AG04449 (cell line): ENCODE data around the gene POM121L2.

ENCODE experiments used
- CTCF ChIA-PET: fragments of 350-600 bp; formaldehyde crosslinking; extraction: SDS; loops from one replicate; lab custom pipeline; 2021; ENCODE audit warnings: antibody characterized with exemption; lab: Yijun Ruan, JAX
- POLR2A ChIA-PET: fragments of 400-600, 350-600 bp; formaldehyde crosslinking; extraction: SDS; loops from one replicate; lab custom pipeline; 2020; ENCODE audit warnings: antibody characterized with exemption, inconsistent platforms; lab: Yijun Ruan, JAX
- DNase-seq: peaks from one replicate; pipeline ENCODE4 v3.0.0-alpha.2; 2010; ENCODE audit warnings: low read depth, low spot score
- H3K4me3 ChIP-seq: 2 replicates; pipeline ENCODE4 v1.5.1; 2011; ENCODE audit warnings: low read depth, mild to moderate bottlenecking, control low read depth, low read length
- TF ChIP-seq, protein P1 (sequence below): IDR thresholded peaks from one replicate; pipeline ENCODE4 v1.5.1; 2011; ENCODE audit warnings: mild to moderate bottlenecking, moderate library complexity, low read length, control low read depth, inconsistent platforms; ENCODE audit not compliant: insufficient read depth; ENCODE audit errors: missing control alignments

The POM121L2 gene

DNA sequence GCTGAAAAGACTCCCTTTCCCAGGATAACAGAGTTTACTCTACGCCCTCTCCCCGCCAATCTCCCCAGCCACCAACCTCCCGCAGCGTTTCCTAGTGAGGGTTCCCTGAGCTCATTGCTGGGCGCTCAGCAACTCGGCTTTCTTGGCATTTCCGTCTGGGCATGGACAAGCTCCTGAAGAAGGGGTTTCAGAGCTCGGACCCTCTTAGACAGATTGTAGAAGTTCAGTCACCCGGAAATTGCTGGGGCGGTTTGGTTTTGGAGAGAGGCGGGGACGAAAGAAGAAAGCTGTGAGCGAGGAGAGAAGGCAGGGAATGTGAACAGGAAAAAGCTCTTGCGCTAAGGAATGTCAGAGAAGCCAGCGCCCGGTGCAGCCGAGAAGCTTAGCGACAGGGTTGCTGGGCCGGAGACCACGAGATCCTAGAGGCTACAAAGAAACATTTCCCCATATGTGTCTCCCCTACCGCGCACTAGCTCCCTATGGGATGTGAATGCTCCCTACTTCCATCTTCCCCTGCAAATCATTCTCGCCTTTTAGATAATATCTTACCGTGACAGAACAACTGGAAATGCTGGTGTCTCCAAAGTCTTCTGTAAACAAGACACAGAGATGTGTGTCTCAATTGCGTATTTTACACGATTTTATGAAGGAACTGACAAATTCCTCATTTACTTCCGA is 15.8 kb downstream of the POM121L2 start:
- CTCF ChIA-PET: interaction anchor here (0.8 to 1.0 kb wide), 2 partner anchors 17 to 136 kb away, joined by 4 to 8 read pairs; partner anchors contain the start of gene POM121L2
- H3K4me3 ChIP-seq: peak overlapping the region; percentile 56
- POLR2A ChIA-PET: interaction anchor here (2.0 kb wide), 1 partner anchor 176 kb away, joined by 5 read pairs; the partner anchor contains the start of gene ZNF184
- TF ChIP-seq, protein P1, sequence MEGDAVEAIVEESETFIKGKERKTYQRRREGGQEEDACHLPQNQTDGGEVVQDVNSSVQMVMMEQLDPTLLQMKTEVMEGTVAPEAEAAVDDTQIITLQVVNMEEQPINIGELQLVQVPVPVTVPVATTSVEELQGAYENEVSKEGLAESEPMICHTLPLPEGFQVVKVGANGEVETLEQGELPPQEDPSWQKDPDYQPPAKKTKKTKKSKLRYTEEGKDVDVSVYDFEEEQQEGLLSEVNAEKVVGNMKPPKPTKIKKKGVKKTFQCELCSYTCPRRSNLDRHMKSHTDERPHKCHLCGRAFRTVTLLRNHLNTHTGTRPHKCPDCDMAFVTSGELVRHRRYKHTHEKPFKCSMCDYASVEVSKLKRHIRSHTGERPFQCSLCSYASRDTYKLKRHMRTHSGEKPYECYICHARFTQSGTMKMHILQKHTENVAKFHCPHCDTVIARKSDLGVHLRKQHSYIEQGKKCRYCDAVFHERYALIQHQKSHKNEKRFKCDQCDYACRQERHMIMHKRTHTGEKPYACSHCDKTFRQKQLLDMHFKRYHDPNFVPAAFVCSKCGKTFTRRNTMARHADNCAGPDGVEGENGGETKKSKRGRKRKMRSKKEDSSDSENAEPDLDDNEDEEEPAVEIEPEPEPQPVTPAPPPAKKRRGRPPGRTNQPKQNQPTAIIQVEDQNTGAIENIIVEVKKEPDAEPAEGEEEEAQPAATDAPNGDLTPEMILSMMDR: no peak
- DNase-seq: no peak

DNA sequence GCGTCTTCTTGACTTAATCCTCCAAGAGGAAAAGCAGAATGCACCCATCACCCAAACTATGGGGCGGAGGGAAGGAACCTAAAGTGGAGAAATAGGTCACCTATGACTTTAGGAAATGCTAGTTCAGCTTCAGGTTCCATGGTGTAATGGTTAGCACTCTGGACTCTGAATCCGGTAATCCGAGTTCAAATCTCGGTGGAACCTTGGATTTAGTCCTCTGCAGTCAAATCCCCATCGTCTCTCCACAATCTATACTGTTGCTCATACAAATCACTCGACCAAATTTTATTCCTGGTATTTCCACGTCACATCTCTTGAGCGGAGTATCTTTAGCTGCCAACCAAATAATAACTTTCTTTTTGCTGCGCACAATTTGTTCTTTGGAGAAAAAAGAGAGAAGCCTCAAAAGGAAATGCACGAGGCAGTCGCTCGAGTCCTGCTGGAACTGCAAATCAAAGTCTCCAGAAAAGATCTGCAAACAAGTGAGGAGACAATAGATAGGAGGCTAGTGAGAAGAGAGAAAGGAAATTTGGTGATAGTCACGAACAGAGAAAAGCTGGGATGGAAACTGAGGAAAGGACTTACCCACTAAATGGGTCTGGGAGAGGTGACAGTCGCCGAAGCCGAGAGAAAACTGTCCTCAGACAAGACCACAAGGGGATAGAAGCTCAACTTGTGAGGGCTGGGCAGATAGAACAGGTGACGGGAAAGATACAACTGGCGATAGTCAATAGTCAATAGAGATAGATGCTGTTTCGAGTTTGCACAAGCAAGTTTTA is 16.6 kb downstream of the POM121L2 start:
- POLR2A ChIA-PET: interaction anchor here (2.0 kb wide), 1 partner anchor 177 kb away, joined by 5 read pairs; the partner anchor contains the start of gene ZNF184

DNA sequence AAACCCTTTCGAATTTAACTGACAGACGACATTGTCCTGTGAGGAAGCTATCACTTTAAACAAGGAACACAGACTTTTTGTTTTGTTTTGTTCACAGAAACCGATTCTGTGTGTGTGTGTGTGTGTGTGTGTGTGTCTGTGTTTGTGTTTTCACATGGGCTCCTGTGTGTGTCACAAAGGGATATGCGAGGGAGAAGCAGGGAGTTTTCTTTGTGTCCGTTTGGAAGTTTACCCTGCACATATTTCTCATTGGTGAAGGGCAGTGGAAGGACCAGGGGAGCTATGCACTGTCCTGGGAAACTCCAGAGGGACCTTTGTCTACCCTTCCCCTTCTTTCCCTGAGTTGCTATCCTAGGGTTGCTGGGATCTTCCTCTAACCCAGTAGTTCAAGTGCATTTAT is 17.7 kb downstream of the POM121L2 start:
- ChIA-PET CTCF (interaction anchor here (1.7 kb wide), 1 partner anchor 19 kb away, joined by 6 read pairs; no protein-coding TSS in a partner anchor), POLR2A (no interaction called here)
- H3K4me3 ChIP-seq: no peak overlapping the region
- TF ChIP-seq, protein P1: no peak
- DNase-seq: no peak

More for the DNA sequence above, 16.6 kb downstream of the POM121L2 start:
- CTCF ChIA-PET: interaction anchor here (1.0 to 1.7 kb wide), 2 partner anchors 17 to 18 kb away, joined by 6 to 8 read pairs; partner anchors contain the start of gene POM121L2
- peak overlapping the region; percentile 56 for H3K4me3 ChIP-seq
- DNase-seq: peak; percentile 53
- TF ChIP-seq, protein P1: no peak

DNA sequence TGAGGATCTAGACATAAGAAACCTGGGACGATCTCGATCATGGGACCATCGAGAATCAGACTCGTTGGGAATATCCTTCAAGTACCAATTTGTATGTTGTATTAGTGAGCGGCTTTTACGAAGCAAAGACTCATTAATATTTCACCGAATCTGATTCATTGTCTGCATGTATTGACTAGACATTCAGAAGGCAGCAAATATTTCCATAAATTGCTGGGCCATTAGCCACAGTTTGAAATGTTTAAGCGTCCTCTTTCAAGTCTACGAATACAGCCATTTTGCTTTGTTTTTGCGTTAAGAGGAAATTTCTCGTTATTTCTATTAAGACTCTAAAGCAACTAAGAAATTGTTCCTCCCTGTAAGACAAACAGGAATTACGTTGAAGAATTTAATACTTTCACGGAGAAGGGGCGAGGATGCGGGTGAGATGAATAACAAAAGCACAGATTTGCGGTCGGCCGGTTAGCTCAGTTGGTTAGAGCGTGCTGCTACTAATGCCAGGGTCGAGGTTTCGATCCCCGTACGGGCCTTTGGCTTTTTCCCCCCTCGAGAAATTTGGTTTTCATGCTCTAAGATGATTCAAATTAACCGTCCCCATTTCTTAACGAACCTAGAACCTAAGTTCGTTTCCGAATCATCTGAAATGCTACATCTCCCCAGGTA is 18.5 kb downstream of the POM121L2 start:
- TF ChIP-seq, protein P1: no peak
- POLR2A ChIA-PET: no interaction called here
- no peak for DNase-seq
- no peak overlapping the region; the same call in 1 of the 2 replicates for H3K4me3 ChIP-seq
- CTCF ChIA-PET: interaction anchor here (1.7 kb wide), 1 partner anchor 19 kb away, joined by 6 read pairs; no protein-coding TSS in a partner anchor

DNA sequence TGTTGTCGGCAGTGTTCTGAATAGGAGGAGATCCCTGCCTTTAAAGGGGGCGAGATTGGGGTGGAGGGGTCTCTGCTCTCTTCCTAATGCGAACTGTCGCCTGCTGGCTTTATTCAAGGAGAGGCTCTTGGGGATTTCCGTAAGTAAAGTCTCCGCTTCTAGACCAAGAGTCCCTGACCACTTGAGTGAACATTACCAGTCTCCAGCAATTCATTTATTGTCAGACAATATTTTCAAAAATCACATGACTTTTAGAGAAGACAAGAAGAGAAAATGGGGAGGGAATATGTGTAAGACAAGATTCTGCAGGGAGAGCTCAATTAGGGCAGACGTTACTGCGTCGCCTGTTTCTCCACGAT is 21.2 kb downstream of the POM121L2 start:
- TF ChIP-seq, protein P1: no peak

More for the DNA sequence above, 21.2 kb downstream of the POM121L2 start:
- POLR2A ChIA-PET: no interaction called here
- DNase-seq: no peak
- H3K4me3 ChIP-seq: no peak overlapping the region
- CTCF ChIA-PET: no interaction called here
